SKM-1 (cell line): Measurements from ENCODE around the gene ENOX2.
A peak's percentile ranks its signal among the peaks of the same experiment; 100 is the strongest.

Experiments used
- DNase-seq: peaks from one replicate; lab custom pipeline; 2025; ENCODE audit not compliant: unreplicated experiment; lab: John Stamatoyannopoulos, UW

Gene ENOX2

GRCh38 chrX:130885508-130885907, 17.5 kb downstream of the ENOX2 start:
- no peak for DNase-seq

GRCh38 chrX:130884627-130885026, 18.4 kb downstream of the ENOX2 start:
- no peak for DNase-seq

DNA sequence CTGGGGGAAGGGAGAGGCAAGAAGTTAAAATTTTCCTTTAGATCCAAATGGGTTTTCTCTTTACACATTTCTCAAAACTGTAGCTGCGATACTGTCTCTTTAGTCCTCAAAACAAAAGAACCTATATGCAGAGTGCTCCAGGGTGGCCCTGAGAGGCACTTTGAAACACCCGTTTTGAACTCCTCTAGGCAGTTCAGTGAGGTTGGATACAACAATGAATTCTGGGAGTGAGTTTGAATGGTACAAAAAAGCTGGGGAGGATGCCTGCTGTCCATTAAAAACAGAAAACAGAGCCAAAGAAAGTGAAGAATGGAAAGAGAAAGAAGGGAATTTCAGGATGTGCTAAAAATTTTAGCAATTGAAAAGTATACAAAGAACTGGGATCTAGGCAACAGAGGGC, 23.1 kb downstream of the ENOX2 start:
- DNase-seq = no peak

GRCh38 chrX:130878350-130879341, 24.4 kb downstream of the ENOX2 start:
- DNase-seq = no peak

- no peak for DNase-seq
Observed at GRCh38 chrX:130877892-130878341, 25.1 kb downstream of the ENOX2 start.

DNA sequence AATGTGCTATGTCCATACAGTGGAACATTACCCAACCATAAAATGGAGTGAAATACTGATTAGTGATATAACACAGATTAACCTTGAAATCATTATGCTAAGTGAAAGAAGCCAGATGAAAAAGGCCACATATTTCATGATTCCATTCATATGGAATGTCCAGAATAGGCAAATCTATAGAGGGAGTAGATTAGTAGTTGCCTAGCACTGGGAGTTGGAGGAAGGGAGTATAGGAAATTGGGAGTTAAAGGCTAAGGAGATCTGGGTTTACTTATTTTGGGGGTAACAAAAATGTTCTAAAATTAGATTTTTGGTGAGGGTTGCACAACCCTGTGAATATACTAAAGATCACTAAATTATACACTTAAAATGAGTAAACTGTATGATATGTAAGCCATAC, 26.8 kb downstream of the ENOX2 start:
- no peak for DNase-seq

- DNase-seq = no peak
Observed at GRCh38 chrX:130874751-130875150, 28.3 kb downstream of the ENOX2 start.

- DNase-seq = no peak
Observed at GRCh38 chrX:130869239-130869638, 33.8 kb downstream of the ENOX2 start.

GRCh38 chrX:130861462-130861861, 41.5 kb downstream of the ENOX2 start:
- no peak for DNase-seq

DNA sequence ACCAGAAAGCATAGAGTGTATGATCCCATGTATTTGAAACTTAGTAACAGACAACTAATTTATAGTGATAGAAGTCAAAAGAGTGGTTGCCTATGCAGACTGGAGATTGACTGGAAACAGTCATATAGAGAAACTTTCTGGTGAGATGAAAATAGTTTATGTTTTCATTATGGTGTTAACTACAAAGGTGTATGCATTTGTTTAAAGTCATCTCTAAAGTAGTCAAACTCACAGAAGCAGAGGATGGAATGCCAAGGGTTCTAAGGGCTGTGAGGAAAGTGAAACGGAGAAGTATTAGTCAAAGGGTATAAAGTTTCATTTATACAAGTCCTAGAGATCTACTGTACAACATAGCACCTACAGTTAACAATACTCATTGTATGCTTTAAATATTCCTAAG, 45.8 kb downstream of the ENOX2 start:
- no peak for DNase-seq

GRCh38 chrX:130851569-130851968, 51.4 kb downstream of the ENOX2 start:
- DNase-seq = no peak

DNA sequence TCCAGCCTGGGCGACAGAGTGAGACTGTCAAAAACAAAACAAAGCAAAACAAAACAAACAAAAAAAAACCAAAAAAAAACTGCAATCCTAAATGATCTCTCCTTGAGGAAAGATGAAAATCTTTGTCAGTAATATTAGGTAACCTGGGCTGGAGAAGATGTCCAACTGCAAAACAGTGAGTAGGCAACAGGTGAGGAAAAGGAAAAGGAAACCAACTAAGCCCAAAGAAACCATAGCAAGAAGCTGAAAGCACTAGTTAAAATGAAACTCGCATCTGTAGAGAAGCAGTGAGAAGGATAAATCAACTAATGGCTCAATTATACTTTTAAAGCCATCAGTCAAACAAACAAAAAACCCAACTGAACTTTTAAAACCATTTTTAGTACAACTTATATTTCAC, 54.2 kb downstream of the ENOX2 start:
- DNase-seq = no peak

- no peak for DNase-seq
Observed at GRCh38 chrX:130846746-130847145, 56.3 kb downstream of the ENOX2 start.

- DNase-seq = no peak
Observed at GRCh38 chrX:130841776-130842175, 61.2 kb downstream of the ENOX2 start.

- no peak for DNase-seq
Observed at GRCh38 chrX:130840345-130840744, 62.7 kb downstream of the ENOX2 start.

GRCh38 chrX:130836447-130836846, 66.6 kb downstream of the ENOX2 start:
- no peak for DNase-seq

DNA sequence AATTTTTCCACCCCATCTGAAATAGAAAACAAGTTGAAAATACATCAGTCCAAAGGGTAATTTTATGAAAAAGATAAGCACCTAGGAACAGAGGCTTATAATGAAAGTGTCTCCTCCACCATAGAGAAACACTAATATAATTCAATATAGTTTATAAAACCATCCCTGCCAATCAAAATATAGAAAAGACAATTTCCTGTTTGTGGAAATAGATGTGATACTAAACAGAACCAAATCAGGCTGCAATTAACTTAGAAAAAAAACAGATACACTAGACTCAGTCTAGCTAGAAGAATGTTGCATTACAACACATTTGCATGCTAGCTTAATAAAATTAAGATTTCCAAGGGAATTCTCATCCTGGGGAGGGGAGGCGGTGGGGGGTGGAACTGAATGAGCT, 68.2 kb downstream of the ENOX2 start:
- no peak for DNase-seq

GRCh38 chrX:130834149-130834548, 68.9 kb downstream of the ENOX2 start:
- DNase-seq = peak; percentile 5

- DNase-seq = no peak
Observed at GRCh38 chrX:130831347-130831722, 71.7 kb downstream of the ENOX2 start.

DNA sequence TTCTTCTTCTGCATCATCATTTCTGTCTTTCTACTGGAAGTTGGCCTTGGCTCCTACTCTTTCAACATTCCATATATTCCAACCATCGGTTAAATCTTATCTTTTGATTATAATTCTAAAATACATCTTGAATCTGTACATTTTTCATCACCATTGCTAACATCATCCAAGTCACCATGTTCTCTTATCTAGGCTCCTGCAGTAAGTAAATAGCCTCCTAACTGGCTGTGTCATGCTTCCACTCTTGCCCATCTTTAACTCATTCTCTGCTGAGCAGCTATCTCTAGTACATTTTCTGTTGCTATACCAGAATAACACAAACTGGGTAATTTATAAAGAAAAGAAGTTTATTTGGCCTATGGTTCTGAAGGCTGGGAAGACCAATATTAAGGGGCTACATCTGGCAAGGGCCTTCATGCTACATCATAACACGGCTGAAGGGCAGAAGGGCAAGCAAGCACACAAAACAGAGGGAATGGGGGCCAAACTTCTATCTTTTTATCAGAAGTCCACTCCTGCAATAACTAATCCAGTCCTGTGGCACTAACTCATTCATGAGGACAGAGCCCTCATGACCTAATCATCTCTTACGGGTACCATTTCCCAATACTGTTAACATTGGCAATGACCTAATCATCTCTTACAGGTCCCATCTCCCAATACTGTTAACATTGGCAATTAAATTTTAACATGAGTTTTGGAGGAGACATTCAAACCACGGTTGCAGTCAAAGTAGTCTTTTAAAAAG, 72.2 kb downstream of the ENOX2 start:
- no peak for DNase-seq

GRCh38 chrX:130829526-130830515, 73.2 kb downstream of the ENOX2 start:
- no peak for DNase-seq
